ENCODE data around the gene ARID1B.

ARID1B gene

GRCh38 chr6:157246771-157247484, 469.8 kb downstream of the ARID1B start:
- DNase-seq (ENCODE audit: low spot score), result no peak

GRCh38 chr6:157248264-157248663, 471.1 kb downstream of the ARID1B start:
- no peak for DNase-seq (ENCODE audit: low spot score)

GRCh38 chr6:157249826-157250225, 472.6 kb downstream of the ARID1B start:
- DNase-seq (ENCODE audit: low spot score), result no peak

DNA sequence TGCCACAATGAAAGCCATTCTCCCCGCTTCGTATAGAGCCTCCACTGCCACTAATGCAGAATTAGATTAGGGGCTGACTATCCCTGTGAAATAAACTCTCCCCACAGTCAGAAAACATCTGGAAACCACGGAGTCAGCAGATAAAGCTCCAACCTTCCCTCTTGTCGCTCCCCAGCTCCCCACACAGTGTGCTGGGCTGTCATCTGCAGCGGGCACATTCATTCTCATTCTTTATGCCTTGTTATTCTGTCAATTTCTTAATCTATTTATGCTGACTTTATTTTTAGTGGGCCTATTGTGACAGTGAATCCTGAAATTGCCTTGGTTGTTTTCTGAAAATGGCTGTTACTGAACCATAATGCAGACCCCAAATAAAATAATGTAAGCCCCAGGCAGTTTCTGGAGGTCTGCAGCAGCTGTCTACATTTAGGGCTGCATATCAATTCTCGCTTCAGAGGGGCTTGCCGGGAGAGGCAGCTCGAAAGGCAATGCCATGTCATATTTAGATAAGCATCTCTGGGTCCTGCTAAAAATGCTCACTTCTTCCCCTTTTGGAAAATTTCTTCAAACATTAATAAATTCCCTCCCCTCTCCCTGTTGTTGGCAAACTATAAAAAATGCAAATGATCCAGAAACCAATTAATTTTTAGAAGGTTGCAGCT, 474.5 kb downstream of the ARID1B start:
- DNase-seq (ENCODE audit: low spot score), result no peak

- no peak for DNase-seq (ENCODE audit: low spot score)
Measured at GRCh38 chr6:157253017-157253416, 475.8 kb downstream of the ARID1B start.

DNA sequence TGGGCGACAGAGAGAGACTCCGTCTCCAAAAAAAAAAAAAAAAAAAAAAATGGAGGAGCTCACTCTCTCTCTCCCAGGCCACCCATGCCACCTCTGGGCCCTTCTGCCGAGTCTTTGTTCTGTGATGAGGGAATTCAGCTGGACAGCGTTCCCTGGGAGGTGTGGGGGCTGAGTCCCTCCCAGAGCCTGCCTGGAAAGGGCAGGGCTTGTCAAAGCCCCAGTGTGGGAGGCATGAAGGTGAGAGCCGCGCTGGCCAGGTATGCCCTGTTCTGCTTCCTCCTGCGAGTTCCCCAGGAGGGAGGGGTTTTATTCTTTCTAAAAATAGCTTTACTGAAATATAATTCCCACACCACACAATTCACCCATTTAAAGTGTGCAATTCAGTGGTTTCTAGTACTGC, 476.5 kb downstream of the ARID1B start:
- no peak for DNase-seq (ENCODE audit: low spot score)

DNA sequence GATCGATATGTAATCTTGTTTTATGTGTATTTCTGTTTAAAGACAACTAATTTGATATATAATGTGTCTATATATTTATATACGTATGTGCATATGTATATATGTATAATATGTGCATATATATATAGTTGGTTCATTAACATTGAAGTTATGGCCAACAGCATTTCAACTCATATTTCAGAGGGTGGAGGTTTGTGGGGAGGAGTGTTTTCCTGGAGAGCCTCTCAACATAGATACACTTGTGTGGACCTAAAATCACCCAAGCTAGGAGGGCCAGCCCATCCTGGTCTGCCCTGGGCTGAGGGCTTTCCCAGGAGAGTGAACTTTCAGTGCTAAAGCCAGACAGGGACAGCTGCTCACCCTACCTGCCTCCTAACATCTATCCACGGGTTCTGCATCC, 477.4 kb downstream of the ARID1B start:
- no peak for DNase-seq (ENCODE audit: low spot score)

DNA sequence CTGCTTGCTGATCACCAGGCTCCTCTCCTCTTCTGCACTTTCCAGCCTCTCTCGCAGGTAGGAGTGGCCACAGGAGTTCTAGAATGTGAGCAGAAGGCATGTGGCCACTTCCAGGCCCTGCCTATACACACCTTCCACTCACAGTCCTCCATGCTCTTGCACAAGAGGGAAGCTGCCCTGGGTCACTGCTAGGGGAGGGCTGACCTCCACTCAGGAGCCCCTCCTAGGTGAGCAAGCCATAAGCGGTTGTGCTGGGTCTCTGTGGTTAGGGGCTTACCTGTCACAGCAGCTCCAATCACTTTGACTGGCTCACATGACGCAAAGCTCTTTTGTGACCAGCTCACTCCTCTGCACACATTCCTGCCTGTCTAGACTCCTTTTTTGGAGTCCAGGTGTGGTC, 477.9 kb downstream of the ARID1B start:
- DNase-seq (ENCODE audit: low spot score), result no peak

DNA sequence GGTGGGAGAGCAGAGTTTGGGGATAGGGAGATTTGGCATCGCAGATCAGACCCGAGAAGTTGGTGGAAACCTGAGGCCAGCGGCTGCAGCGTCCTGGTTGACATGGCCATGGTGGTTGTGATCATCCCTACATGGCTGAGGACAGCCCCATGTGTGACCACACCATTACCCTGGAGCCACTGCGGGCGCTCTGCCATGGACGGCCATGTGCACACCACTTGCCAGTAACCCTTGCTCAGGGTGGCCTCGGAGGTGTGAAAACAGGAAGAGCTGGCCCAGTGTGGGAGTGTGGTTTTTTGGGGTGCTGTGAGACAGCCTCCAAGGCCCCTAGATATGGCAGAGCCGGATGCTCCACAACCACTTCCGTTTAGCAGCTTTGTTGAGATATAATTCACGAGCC, 481.7 kb downstream of the ARID1B start:
- DNase-seq (ENCODE audit: low spot score), result no peak

- DNase-seq (ENCODE audit: low spot score), result no peak
Measured at GRCh38 chr6:157259443-157259842, 482.3 kb downstream of the ARID1B start.

All from ecto neural progenitor cell (in vitro differentiated cells).